Tibial nerve (tissue), 4 donors: ENCODE measurements around the gene CKAP4. TPM values are rescaled to one million over a fixed set of nuclear protein-coding genes. Genes with fewer than 3 reads are reported as not detected.

Experiments used
- DNase-seq, 2 donors: peaks; one replicate each; pipeline ENCODE4 v3.0.0-alpha.2; 2019; ENCODE audit warnings: low spot score in 2 of 2
- H3K27ac ChIP-seq, 4 donors: fragments of 200-600 bp; sonication (generic) in 3 of 4; one replicate each; pipeline ENCODE4 v1.5.1; 2017 to 2019; ENCODE audit warnings: mild to moderate bottlenecking in 1 of 4
- H3K27me3 ChIP-seq, 2 donors: fragments of 200-600 bp; sonication (generic) in 1 of 2; one replicate each; pipeline versions ENCODE4 v1.5.1 to v1.6.0; 2017 to 2019
- H3K36me3 ChIP-seq, 3 donors: fragments of 200-600 bp; sonication (generic); one replicate each; pipeline ENCODE4 v1.5.1; 2018 to 2019
- H3K4me1 ChIP-seq, 4 donors: fragments of 200-600 bp; sonication (generic) in 3 of 4; one replicate each; pipeline ENCODE4 v1.5.1; 2017 to 2019
- H3K4me3 ChIP-seq, 4 donors: fragments of 200-600 bp; sonication (generic) in 3 of 4; one replicate each; pipeline ENCODE4 v1.5.1; 2017 to 2019; ENCODE audit warnings: mild to moderate bottlenecking in 1 of 4, moderate library complexity in 1 of 4
- H3K9me3 ChIP-seq, 4 donors: fragments of 200-600 bp; sonication (generic) in 3 of 4; one replicate each; pipeline ENCODE4 v1.5.1; 2017 to 2019
- EP300 ChIP-seq, 2 donors: sonication (generic); formaldehyde crosslinking; IDR thresholded peaks; one replicate each; pipeline ENCODE4 v1.6.1; 2017; ENCODE audit warnings: antibody characterized with exemption in 2 of 2, mild to moderate bottlenecking in 1 of 2
- POLR2A ChIP-seq, 2 donors: fragments of 450-650 bp; IDR thresholded peaks; one replicate each; pipeline ENCODE4 v1.6.1; 2017; ENCODE audit warnings: antibody characterized with exemption in 2 of 2, mild to moderate bottlenecking in 2 of 2, moderate library complexity in 2 of 2
- WGBS, 2 donors: methylation state at CpG; one replicate each; pipeline ENCODE4 v1.1.5; 2018; 5-methylcytosine and 5-hydroxymethylcytosine counted together
- total RNA-seq, 4 donors: library from RNA; depleted of rRNA; stranded (reverse); fragments of >200 nt; gene quantifications; one replicate each; pipeline ENCODE4 v1.1.0, GENCODE V29; 2016
- TF ChIP-seq, protein P1 (sequence below), 5 experiments: fragments of 200-600 bp in 3 of 5; fragments of 450-650 bp in 2 of 5; sonication (generic) in 3 of 5; IDR thresholded peaks; one replicate each; pipeline ENCODE4 v1.5.1; 2016 to 2019; ENCODE audit warnings: antibody characterized with exemption in 5 of 5, mild to moderate bottlenecking in 3 of 5, moderate library complexity in 2 of 5

The CKAP4 gene
- total RNA-seq, 4 donors from 2014 or later: 29.9 to 49.5 (median 38.7) TPM

DNA sequence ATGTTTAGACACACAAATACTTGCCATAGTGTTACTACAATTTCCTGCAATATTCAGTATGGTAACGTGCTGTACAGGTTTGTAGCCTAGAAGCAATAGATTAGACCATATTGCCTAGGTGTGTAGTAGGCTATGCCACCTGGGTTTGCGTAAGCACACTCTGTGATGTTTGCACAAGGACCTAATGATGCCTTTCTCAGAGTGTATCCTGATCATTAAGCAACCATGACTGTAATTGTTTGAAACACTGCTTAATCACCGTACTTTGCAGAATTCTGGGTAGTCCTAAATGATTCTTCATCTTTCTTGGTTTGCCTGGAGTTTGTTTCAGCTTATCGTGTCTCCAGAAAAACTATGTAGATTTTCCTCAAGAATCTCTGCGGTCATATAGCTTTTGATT lies 43.5 kb upstream of the CKAP4 start:
- Histone ChIP-seq H3K36me3 (no peaks in the 10 kb centered on the region), H3K27ac (no peak overlapping the region), H3K27me3 (no peaks in the 10 kb centered on the region), H3K4me3 (no peak overlapping the region), H3K9me3 (no peaks in the 10 kb centered on the region), H3K4me1 (peaks cover 0 to 11% (median 0%) of the 10 kb centered on the region in 4 donors)
- no peak for TF ChIP-seq POLR2A (IDR thresholded peaks at IDR 0.05)
- 77 to 83% methylated on average over 5 of the region's 5 CpGs for WGBS, 2 donors
- DNase-seq: no peak

DNA sequence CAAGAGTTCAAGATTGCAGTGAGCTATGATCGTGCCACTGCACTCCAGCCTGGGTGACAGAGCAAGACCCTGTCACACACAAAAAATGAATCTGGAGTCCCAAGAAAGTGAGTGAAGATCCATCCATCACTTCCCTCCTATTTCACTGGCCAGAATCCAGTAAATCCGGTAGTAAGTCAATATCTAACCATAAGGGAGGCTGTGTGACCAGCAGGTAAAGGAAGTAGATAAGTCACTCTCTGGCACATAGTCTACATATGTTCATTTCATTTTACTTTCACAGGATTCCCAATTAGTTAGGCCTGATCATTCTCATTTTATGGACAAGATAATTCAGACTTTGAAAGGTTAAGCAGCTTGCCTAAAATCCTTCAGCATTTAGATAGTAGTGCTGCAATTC lies 42.8 kb upstream of the CKAP4 start:
- 89 to 92% methylated on average over 2 of the region's 2 CpGs for WGBS, 2 donors
- Histone ChIP-seq H3K4me1 (peaks cover 0 to 11% (median 0%) of the 10 kb centered on the region in 4 donors), H3K9me3 (no peaks in the 10 kb centered on the region), H3K36me3 (no peaks in the 10 kb centered on the region), H3K27me3 (no peaks in the 10 kb centered on the region), H3K27ac (no peak overlapping the region), H3K4me3 (no peak overlapping the region)
- no peak for DNase-seq
- TF ChIP-seq, protein P1, sequence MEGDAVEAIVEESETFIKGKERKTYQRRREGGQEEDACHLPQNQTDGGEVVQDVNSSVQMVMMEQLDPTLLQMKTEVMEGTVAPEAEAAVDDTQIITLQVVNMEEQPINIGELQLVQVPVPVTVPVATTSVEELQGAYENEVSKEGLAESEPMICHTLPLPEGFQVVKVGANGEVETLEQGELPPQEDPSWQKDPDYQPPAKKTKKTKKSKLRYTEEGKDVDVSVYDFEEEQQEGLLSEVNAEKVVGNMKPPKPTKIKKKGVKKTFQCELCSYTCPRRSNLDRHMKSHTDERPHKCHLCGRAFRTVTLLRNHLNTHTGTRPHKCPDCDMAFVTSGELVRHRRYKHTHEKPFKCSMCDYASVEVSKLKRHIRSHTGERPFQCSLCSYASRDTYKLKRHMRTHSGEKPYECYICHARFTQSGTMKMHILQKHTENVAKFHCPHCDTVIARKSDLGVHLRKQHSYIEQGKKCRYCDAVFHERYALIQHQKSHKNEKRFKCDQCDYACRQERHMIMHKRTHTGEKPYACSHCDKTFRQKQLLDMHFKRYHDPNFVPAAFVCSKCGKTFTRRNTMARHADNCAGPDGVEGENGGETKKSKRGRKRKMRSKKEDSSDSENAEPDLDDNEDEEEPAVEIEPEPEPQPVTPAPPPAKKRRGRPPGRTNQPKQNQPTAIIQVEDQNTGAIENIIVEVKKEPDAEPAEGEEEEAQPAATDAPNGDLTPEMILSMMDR (IDR thresholded peaks at IDR 0.05): no peak
- TF ChIP-seq POLR2A (IDR thresholded peaks at IDR 0.05): no peak
- no peak for TF ChIP-seq EP300 (IDR thresholded peaks at IDR 0.05)

DNA sequence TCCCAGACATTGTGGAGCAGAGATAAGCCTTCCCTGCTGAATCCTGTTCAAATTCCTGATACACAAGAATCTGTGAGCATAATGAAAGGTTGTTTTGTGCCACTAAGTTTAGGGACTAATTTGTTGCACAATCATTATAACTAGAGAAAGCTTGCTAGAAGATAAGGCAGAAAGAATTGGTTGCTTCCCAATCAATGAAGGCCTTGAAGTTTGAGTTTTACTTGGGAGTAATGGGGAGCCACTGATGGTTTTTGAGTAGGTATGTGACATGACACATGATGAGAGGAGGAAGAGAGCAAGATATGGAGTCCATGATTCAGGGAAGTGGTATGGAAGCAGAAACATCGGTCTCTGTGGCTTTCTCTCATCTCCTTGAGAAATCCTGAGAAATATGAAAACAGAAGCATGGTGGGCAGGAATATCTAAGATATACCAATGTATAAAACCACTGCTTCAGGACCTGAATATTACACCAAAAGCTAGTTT lies 41.4 kb upstream of the CKAP4 start:
- no peaks in the 10 kb centered on the region for H3K9me3 ChIP-seq
- H3K4me3 ChIP-seq: no peak overlapping the region
- peaks cover 0 to 11% (median 0%) of the 10 kb centered on the region in 4 donors for H3K4me1 ChIP-seq
- no peak for DNase-seq
- TF ChIP-seq POLR2A (IDR thresholded peaks at IDR 0.05): no peak
- TF ChIP-seq EP300 (IDR thresholded peaks at IDR 0.05): no peak
- TF ChIP-seq, protein P1 (IDR thresholded peaks at IDR 0.05): no peak
- no peaks in the 10 kb centered on the region for H3K27me3 ChIP-seq
- peak overlapping the region in 3 of 4 donors; percentile 15 to 76 (median 76) for H3K27ac ChIP-seq
- no peaks in the 10 kb centered on the region for H3K36me3 ChIP-seq
- 94 to 100% methylated on average over 1 of the region's 1 CpG for WGBS, 2 donors

DNA sequence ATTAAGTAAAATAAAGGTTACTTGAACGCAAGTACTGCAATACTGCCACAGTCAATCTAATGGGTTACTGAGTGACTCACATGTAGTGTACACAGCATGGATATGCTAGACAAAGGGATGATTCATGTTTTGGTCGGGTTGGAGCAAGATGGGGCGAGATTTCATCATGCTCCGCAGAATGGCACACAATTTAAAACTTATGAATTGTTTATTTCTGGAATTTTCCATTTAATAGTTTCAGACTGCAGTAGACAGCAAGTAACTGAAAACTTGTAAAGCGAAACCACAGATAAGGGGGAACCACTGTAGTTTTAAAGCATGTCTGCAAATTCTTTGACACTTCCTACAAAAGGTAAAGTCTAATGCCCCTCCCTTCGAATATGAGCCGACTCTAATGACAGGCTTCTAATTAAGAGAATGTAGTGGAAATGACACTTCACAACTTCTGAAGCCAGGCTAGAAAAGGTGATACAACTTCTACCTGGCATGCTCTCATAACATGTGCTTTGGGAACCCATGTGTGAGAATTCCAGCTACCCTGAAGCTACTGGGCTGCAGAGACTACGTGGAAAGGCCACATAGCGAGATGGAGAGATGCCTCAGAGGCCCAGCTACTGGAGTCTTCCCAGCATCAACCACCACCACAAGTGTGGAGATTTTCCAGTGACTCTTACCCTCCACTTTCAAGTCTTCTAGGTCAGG lies 40.8 kb upstream of the CKAP4 start:
- H3K9me3 ChIP-seq: no peaks in the 10 kb centered on the region
- H3K36me3 ChIP-seq: no peaks in the 10 kb centered on the region
- H3K4me1 ChIP-seq: peaks cover 0 to 11% (median 0%) of the 10 kb centered on the region in 4 donors
- 53 to 59% methylated on average over 9 of the region's 9 CpGs for WGBS, 2 donors
- no peak for DNase-seq
- H3K27me3 ChIP-seq: no peaks in the 10 kb centered on the region
- H3K27ac ChIP-seq: peak overlapping the region in 3 of 4 donors; percentile 15 to 76 (median 76)
- no peak overlapping the region for H3K4me3 ChIP-seq
- TF ChIP-seq, protein P1 (IDR thresholded peaks at IDR 0.05): no peak
- no peak for TF ChIP-seq POLR2A (IDR thresholded peaks at IDR 0.05)
- TF ChIP-seq EP300 (IDR thresholded peaks at IDR 0.05): peak in 1 of 2 donors; percentile 52

DNA sequence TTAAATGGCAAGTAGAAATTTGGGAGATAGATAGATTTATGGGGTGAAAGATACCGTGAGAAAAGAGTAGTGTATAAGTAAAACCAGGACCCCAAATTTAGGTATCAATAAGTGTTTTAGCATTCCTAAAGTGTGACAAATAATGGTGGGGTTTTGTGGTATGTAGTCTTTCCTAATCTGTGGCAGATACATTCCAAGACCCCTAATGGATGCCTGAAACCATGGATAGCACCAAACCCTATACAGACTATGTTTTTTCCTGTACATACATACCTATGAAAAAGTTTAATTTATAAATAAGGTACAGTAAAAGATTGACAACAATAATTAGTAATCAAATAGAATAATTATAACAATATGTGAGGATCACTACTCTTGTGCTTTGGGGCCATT lies 40.3 kb upstream of the CKAP4 start:
- H3K27ac ChIP-seq: peak overlapping the region in 1 of 4 donors; percentile 76
- no peaks in the 10 kb centered on the region for H3K27me3 ChIP-seq
- no peaks in the 10 kb centered on the region for H3K36me3 ChIP-seq
- TF ChIP-seq POLR2A (IDR thresholded peaks at IDR 0.05) (no peak), EP300 (IDR thresholded peaks at IDR 0.05) (no peak)
- TF ChIP-seq, protein P1 (IDR thresholded peaks at IDR 0.05): no peak
- no peaks in the 10 kb centered on the region for H3K9me3 ChIP-seq
- 92 to 97% methylated on average over 1 of the region's 1 CpG for WGBS, 2 donors
- no peak overlapping the region for H3K4me3 ChIP-seq
- H3K4me1 ChIP-seq: peaks cover 0 to 11% (median 0%) of the 10 kb centered on the region in 4 donors
- DNase-seq: no peak
